MM.1S (cell line): ENCODE data around the gene PCDH9.
"Not testable (repeated sequence)": the region's sequence is repeated elsewhere in the genome, so short reads cannot be mapped to it uniquely, and the experiment has no call there.

ENCODE experiments used
- DNase-seq: peaks from one replicate; pipeline ENCODE4 v3.0.0-alpha.2; 2015
- H2AFZ ChIP-seq: fragments of 300-600 bp; sonication (generic); 2 replicates; pipeline ENCODE4 v1.6.0; 2016; ENCODE audit warnings: antibody characterized with exemption, low read length
- H3F3A ChIP-seq: fragments of 300-600 bp; sonication (generic); 2 replicates; pipeline ENCODE4 v1.6.1; 2016; ENCODE audit warnings: mild to moderate bottlenecking, antibody characterized with exemption, low read length, moderate library complexity, mixed read lengths; ENCODE audit not compliant: insufficient read depth
- H3K27ac ChIP-seq: fragments of 300-600 bp; sonication (generic); 2 replicates; pipeline ENCODE4 v1.5.1; 2016; ENCODE audit warnings: mild to moderate bottlenecking, low read length
- H3K27me3 ChIP-seq: fragments of 300-600 bp; sonication (generic); replicated peaks from 2 replicates; pipeline ENCODE4 v1.6.0; 2016; ENCODE audit warnings: low read length; ENCODE audit not compliant: insufficient read depth
- H3K36me3 ChIP-seq: fragments of 300-600 bp; sonication (generic); replicated peaks from 2 replicates; pipeline ENCODE4 v1.6.1; 2016; ENCODE audit warnings: mild to moderate bottlenecking, low read length, mixed read lengths; ENCODE audit not compliant: insufficient read depth
- H3K4me1 ChIP-seq: fragments of 300-600 bp; sonication (generic); 2 replicates; pipeline ENCODE4 v1.6.1; 2016; ENCODE audit warnings: low read length, mixed read lengths
- H3K4me2 ChIP-seq: fragments of 300-600 bp; sonication (generic); 2 replicates; pipeline ENCODE4 v1.6.0; 2016; ENCODE audit warnings: low read depth, low read length
- H3K4me3 ChIP-seq: fragments of 300-600 bp; sonication (generic); 2 replicates; pipeline ENCODE4 v1.5.1; 2016; ENCODE audit warnings: low read length, mixed read lengths
- H3K79me2 ChIP-seq: fragments of 300-600 bp; sonication (generic); 2 replicates; pipeline ENCODE4 v1.6.1; 2016; ENCODE audit warnings: mixed run types, low read length, mixed read lengths
- H3K9ac ChIP-seq: fragments of 300-600 bp; sonication (generic); 2 replicates; pipeline ENCODE4 v1.6.1; 2016; ENCODE audit warnings: low read length, mixed read lengths
- H3K9me2 ChIP-seq: fragments of 300-600 bp; sonication (generic); replicated peaks from 2 replicates; pipeline ENCODE4 v1.6.1; 2016; ENCODE audit warnings: mild to moderate bottlenecking, low read length, mixed read lengths; ENCODE audit not compliant: insufficient read depth
- H3K9me3 ChIP-seq: fragments of 300-600 bp; sonication (generic); replicated peaks from 2 replicates; pipeline ENCODE4 v1.6.1; 2016; ENCODE audit warnings: mild to moderate bottlenecking, low read length, mixed read lengths; ENCODE audit not compliant: insufficient read depth
- H4K20me1 ChIP-seq: fragments of 300-600 bp; sonication (generic); 2 replicates; pipeline ENCODE4 v1.6.1; 2016; ENCODE audit warnings: mild to moderate bottlenecking, low read length, moderate library complexity, mixed read lengths; ENCODE audit not compliant: insufficient read depth
- EZH2 ChIP-seq: fragments of 300-600 bp; sonication (generic); optimal IDR thresholded peaks from 2 replicates; pipeline ENCODE3; 2017; ENCODE audit warnings: low read depth, mild to moderate bottlenecking, antibody characterized with exemption, low read length, mixed read lengths
- EZH2phosphoT487 ChIP-seq: fragments of 300-600 bp; sonication (generic); IDR thresholded peaks from 2 replicates; pipeline ENCODE4 v1.6.1; 2018; ENCODE audit warnings: antibody characterized with exemption, low read length
- TF ChIP-seq, protein P1 (sequence below): fragments of 300-600 bp; sonication (generic); IDR thresholded peaks from 2 replicates; pipeline ENCODE4 v1.5.1; 2016; ENCODE audit warnings: antibody characterized with exemption, low read length, mixed read lengths

Gene PCDH9

DNA sequence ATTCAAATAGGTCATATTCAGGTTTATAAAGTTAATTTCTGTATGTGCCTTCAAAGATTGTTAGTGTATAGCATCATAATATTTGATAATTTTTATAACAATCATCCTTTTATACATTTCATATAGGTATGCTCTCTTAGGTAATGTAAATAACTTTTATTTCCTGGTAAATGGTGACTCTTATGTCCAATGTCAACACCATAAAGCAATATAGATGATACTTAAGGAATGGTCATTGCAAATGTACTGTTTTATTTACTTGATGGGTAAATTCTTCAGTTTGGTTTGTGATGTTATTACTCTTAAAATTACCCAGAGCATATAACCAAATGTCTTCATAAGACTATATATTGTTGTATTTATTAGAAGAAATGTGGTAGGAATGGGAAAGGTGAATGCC is 928.7 kb downstream of the PCDH9 start:
- Histone ChIP-seq H3K4me1 (0 out of 2 replicates have a peak, but pooled peaks cover 1% of the 10 kb centered on the region), H3K36me3 (no peaks in the 10 kb centered on the region), H3K4me3 (no peak overlapping the region), H4K20me1 (no peaks in the 10 kb centered on the region), H3K4me2 (no peak overlapping the region), H3K27ac (no peak overlapping the region), H3K79me2 (no peaks in the 10 kb centered on the region), H2AFZ (no peak overlapping the region), H3K9me2 (no peaks in the 10 kb centered on the region), H3K9ac (no peak overlapping the region), H3K9me3 (no peaks in the 10 kb centered on the region), H3K27me3 (no peaks in the 10 kb centered on the region), H3F3A (no peaks in the 10 kb centered on the region)
- no peak for TF ChIP-seq EZH2phosphoT487
- no peak for TF ChIP-seq EZH2
- TF ChIP-seq, protein P1, sequence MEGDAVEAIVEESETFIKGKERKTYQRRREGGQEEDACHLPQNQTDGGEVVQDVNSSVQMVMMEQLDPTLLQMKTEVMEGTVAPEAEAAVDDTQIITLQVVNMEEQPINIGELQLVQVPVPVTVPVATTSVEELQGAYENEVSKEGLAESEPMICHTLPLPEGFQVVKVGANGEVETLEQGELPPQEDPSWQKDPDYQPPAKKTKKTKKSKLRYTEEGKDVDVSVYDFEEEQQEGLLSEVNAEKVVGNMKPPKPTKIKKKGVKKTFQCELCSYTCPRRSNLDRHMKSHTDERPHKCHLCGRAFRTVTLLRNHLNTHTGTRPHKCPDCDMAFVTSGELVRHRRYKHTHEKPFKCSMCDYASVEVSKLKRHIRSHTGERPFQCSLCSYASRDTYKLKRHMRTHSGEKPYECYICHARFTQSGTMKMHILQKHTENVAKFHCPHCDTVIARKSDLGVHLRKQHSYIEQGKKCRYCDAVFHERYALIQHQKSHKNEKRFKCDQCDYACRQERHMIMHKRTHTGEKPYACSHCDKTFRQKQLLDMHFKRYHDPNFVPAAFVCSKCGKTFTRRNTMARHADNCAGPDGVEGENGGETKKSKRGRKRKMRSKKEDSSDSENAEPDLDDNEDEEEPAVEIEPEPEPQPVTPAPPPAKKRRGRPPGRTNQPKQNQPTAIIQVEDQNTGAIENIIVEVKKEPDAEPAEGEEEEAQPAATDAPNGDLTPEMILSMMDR = no peak
- no peak for DNase-seq

DNA sequence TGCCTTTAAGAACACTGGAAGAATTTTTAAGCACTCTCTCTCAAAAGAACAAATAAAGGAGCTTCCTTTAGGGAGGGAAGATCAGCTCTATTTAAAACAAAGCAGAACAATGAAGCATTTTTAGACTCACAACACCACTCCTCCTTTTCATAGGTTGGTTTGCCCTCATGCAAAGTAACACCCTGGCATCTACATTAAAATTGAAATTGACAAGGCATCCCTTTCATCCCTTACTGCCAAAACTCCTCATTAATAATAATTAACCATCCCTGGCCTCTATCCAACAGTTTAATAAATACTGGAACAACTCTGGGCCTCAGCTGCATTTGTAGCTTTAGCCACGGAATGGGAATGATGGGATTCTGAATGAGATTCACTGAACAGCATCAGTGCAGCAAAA is 929.1 kb downstream of the PCDH9 start:
- H3K4me2 ChIP-seq = no peak overlapping the region
- no peak overlapping the region for H3K9ac ChIP-seq
- no peaks in the 10 kb centered on the region for H3K79me2 ChIP-seq
- no peak for DNase-seq
- H3K27me3 ChIP-seq = no peaks in the 10 kb centered on the region
- no peaks in the 10 kb centered on the region for H3K4me1 ChIP-seq
- no peak overlapping the region for H2AFZ ChIP-seq
- no peaks in the 10 kb centered on the region for H4K20me1 ChIP-seq
- no peak overlapping the region for H3K4me3 ChIP-seq
- H3K27ac ChIP-seq = no peak overlapping the region
- H3K9me2 ChIP-seq = no peaks in the 10 kb centered on the region
- no peaks in the 10 kb centered on the region for H3F3A ChIP-seq
- TF ChIP-seq EZH2 (no peak), EZH2phosphoT487 (no peak)
- TF ChIP-seq, protein P1 = no peak
- H3K36me3 ChIP-seq = no peaks in the 10 kb centered on the region
- no peaks in the 10 kb centered on the region for H3K9me3 ChIP-seq

DNA sequence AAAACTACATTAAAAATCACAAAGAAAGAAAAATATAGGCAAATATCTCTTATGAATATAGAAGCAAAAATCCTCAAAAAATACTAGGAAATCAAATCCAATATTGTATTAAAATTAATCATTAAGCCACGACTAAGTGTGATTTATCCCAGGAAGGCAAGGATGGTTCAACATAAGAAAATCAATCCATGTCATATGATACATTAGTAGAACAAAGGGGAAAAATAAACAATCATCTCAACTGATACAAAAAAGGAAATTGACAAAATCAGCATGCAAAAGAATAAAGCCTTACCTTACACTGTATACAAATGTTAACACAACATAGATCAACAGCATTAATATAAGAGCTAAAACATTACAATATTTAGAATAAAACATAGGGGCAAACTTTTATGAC is 933.3 kb downstream of the PCDH9 start:
- H4K20me1 ChIP-seq = no peaks in the 10 kb centered on the region
- H3K27ac ChIP-seq = no peak overlapping the region
- no peaks in the 10 kb centered on the region for H3K36me3 ChIP-seq
- DNase-seq = no peak
- no peak overlapping the region for H2AFZ ChIP-seq
- H3K4me3 ChIP-seq = no peak overlapping the region
- H3K9ac ChIP-seq = no peak overlapping the region
- no peak overlapping the region for H3K4me2 ChIP-seq
- no peaks in the 10 kb centered on the region for H3K79me2 ChIP-seq
- H3F3A ChIP-seq = no peaks in the 10 kb centered on the region
- no peaks in the 10 kb centered on the region for H3K9me2 ChIP-seq
- no peaks in the 10 kb centered on the region for H3K4me1 ChIP-seq
- TF ChIP-seq EZH2 = no peak
- TF ChIP-seq EZH2phosphoT487 = no peak
- TF ChIP-seq, protein P1 = no peak
- no peaks in the 10 kb centered on the region for H3K9me3 ChIP-seq
- H3K27me3 ChIP-seq = no peaks in the 10 kb centered on the region

DNA sequence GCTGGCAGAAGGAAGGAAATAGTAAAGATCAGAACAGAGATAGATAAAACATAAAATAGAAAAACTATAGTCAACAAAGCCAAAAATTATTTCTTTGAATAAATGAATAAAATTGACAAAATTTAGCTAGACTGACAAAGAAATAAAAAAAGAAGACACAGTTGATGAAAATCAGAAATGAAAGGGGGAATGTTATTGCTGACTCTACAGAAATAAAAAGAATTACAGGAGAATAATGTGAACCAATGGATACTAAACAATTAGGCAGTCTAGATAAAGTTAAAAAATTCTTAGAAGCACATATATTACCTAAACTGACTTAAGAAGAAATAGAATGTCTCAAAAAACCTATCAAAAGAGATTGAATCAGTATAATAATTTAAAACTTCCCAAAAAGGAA is 933.8 kb downstream of the PCDH9 start:
- no peaks in the 10 kb centered on the region for H3K9me2 ChIP-seq
- no peaks in the 10 kb centered on the region for H4K20me1 ChIP-seq
- H3K4me2 ChIP-seq = no peak overlapping the region
- no peaks in the 10 kb centered on the region for H3K36me3 ChIP-seq
- H3K79me2 ChIP-seq = no peaks in the 10 kb centered on the region
- H3K4me3 ChIP-seq = no peak overlapping the region
- TF ChIP-seq EZH2phosphoT487 = no peak
- TF ChIP-seq EZH2 = no peak
- TF ChIP-seq, protein P1 = no peak
- H2AFZ ChIP-seq = no peak overlapping the region
- H3K9ac ChIP-seq = no peak overlapping the region
- no peaks in the 10 kb centered on the region for H3K9me3 ChIP-seq
- no peak for DNase-seq
- H3F3A ChIP-seq = no peaks in the 10 kb centered on the region
- H3K27ac ChIP-seq = no peak overlapping the region
- H3K4me1 ChIP-seq = no peaks in the 10 kb centered on the region
- H3K27me3 ChIP-seq = no peaks in the 10 kb centered on the region

DNA sequence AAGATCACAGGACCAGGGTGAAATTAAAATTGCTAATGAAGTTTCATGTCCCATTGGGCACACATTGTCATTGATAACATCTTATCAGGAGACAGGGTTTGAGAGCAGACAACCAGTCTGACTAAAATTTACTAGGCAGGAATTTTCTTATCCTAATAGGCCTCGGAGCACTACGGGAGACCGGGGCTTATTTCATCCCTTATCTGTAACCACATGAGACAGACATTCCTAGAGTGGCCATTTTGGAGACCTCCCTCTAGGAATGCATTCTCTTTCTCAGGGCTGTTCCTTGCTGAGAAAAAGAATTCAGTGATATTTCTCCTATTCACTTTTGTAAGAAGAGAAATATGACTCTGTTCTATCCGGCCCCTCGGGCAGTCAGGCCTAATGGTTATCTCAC is 943.3 kb downstream of the PCDH9 start:
- not testable (repeated sequence) for H3K4me3 ChIP-seq, H4K20me1 ChIP-seq, H3K9me2 ChIP-seq, H3F3A ChIP-seq, H3K27ac ChIP-seq, H2AFZ ChIP-seq, H3K27me3 ChIP-seq, H3K9ac ChIP-seq, H3K4me2 ChIP-seq, H3K9me3 ChIP-seq, H3K79me2 ChIP-seq, DNase-seq, H3K4me1 ChIP-seq, H3K36me3 ChIP-seq
